Cardiac muscle cell (in vitro differentiated cells and primary cell): Measurements from ENCODE around the gene STX10. TPM values are rescaled to one million over a fixed set of nuclear protein-coding genes. Genes with fewer than 3 reads are reported as not detected.
A peak's percentile ranks its signal among the peaks of the same experiment; 100 is the strongest.
"Not testable (repeated sequence)": the region's sequence is repeated elsewhere in the genome, so short reads cannot be mapped to it uniquely, and the experiment has no call there.

Experiments
- DNase-seq, 2 donors: peaks; one replicate each; pipeline versions ENCODE4 v3.0.0 to v3.0.0-alpha.2; 2010 to 2017; ENCODE audit warnings: low read depth in 1 of 2, low spot score in 1 of 2
- H3K27ac ChIP-seq: fragments of 200-600 bp; sonication (generic); 2 replicates; pipeline ENCODE4 v1.5.1; 2016
- H3K27me3 ChIP-seq: fragments of 200-600 bp; sonication (generic); 2 replicates; pipeline ENCODE4 v1.6.0; 2016; ENCODE audit warnings: control low read depth
- H3K36me3 ChIP-seq: fragments of 200-600 bp; sonication (generic); 2 replicates; pipeline ENCODE4 v1.5.1; 2016; ENCODE audit warnings: control low read depth
- H3K4me1 ChIP-seq: fragments of 200-600 bp; sonication (generic); 2 replicates; pipeline ENCODE4 v1.8.1; 2017; ENCODE audit warnings: low read depth, mild to moderate bottlenecking, mixed run types
- H3K4me3 ChIP-seq: fragments of 200-600 bp; sonication (generic); 2 replicates; pipeline ENCODE4 v1.5.1; 2016; ENCODE audit warnings: mild to moderate bottlenecking
- H3K9me3 ChIP-seq: fragments of 200-600 bp; sonication (generic); 2 replicates; pipeline ENCODE4 v1.5.1; 2017; ENCODE audit warnings: low read depth, mild to moderate bottlenecking, control low read depth
- CTCF ChIP-seq: IDR thresholded peaks from 2 replicates; pipeline ENCODE4 v1.5.1; 2012; ENCODE audit warnings: low read depth, mild to moderate bottlenecking, low read length
- polyA plus RNA-seq: library from polyadenylated mRNA; unstranded; fragments of >200 nt; fragmentation: Nextera tagmentation; extraction: Ambion mirVana; gene quantifications from 2 replicates; pipeline ENCODE4 v1.2.1, GENCODE V29; 2016
- total RNA-seq: library from RNA; depleted of rRNA; stranded (reverse); fragments of >200 nt; gene quantifications from 2 replicates; pipeline ENCODE4 v1.2.3, GENCODE V29; 2016

Gene STX10
- total and polyA plus RNA-seq, 2 experiments from 2014 or later = 65.2 to 110 TPM

DNA sequence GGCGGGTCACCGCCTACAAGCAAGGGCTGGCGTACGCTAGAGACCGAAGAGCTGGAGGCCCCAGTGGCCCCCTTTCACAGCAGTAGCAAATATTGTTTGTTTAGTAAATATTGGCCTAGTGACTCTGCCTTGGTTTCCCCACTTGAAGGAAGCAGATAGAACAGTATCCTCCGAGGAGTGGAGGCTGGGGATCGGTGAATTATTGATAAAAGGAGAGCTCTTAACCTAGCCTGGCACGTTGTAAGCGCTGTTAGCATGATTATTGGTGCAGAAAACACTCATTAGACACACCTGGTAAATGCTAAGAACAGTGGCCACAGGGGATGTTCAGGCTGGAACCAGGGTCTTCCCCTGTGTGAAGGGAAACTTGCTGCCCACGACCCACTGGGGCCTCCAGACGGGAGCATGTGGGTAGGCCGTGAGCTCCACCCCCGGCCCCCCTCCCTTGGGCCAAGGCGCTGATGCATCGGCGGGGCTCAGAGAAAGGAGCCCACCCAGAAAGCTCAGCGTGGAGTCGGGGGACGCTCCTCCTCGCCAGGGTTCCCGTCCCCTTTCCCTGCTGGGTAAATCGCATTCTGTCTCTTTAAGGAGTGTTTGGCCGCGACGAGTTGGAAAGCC, 2.3 kb upstream of the STX10 start:
- peaks cover 16% of the 10 kb centered on the region for H3K4me1 ChIP-seq
- DNase-seq = no peak
- peak overlapping the region; percentile 42 for H3K4me3 ChIP-seq

DNA sequence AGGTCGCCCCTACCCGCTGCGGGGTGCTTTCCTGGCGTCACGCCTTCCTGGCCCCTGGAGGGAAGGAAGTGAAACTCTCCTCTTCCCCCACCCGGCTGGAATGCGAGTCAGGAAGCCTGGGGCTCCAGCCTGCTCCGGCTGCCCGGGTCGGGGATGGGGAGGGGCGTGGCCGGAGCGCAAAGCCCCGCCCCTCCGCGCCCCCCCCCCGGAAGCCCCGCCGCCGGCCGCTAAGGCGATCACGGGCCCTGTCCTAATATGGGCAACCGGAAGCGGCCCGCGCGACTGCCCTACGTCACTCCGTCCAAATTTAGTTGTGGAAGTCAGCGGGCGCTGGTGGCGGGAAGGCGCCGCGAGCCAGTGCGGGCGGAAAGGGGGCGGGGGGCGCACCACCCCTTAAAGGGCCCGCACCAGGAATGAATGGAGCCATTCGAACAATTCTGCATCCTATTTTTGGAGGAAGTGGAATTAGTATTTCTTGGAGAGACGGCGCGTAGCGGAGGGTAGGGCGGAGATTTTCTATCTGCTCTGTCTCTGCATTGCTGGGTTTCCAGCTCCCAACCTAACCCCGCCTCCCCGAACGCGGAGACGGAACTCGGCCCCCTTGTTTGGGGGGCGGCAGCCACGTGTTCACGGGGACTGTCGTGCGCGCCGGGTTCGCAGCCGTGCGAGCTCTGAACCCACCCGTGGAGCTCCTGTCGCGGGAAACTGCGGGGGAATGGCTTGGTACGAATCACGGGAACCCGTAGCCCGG, 1.6 kb upstream of the STX10 start:
- H3K9me3 ChIP-seq = no peaks in the 10 kb centered on the region
- TF ChIP-seq CTCF = no peak
- no peaks in the 10 kb centered on the region for H3K27me3 ChIP-seq
- H3K4me1 ChIP-seq = peaks cover 16% of the 10 kb centered on the region
- no peaks in the 10 kb centered on the region for H3K36me3 ChIP-seq
- H3K4me3 ChIP-seq = peak overlapping the region; percentile 78
- H3K27ac ChIP-seq = peak overlapping the region; percentile 97
- peak; percentile 98 to 99 for DNase-seq

More for the DNA sequence above, 2.3 kb upstream of the STX10 start:
- H3K27ac ChIP-seq = peak overlapping the region; percentile 97
- no peak for TF ChIP-seq CTCF
- no peaks in the 10 kb centered on the region for H3K36me3 ChIP-seq
- no peaks in the 10 kb centered on the region for H3K9me3 ChIP-seq
- no peaks in the 10 kb centered on the region for H3K27me3 ChIP-seq

DNA sequence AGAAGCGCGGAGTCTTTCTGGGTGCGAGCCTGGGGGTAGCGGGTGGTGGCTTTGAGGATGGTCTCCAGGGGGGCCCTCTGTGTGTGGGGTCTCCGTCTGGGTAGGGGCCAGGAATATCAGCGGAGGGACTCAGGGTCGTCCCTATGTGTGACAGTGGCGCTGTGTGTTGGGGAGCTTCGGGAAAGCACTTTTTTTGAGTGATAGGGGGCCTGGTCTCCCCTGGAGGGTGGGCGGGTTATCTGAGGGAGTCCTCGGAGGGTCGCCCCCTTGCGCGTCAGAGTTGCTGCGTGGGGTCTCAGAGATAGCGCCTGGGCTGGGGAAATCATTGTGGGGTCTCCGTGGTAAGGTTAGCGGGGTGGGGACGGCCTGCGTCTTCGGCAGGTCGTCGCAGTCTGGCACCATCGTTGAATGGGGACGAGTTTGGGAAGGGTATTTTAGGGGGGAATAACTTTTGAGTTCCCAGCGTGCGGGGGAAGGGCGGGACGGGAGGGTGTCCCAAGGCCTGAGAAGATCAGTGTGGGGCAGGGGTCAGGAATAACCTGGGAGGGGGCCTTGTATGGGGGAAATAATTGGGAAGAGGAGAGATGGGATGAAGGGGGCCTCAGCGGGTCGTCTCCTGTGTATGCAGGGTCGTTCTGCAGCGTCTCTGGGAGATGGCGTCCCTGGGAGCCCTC, 893 bp upstream of the STX10 start:
- peak; percentile 23 to 27 for DNase-seq
- no peaks in the 10 kb centered on the region for H3K36me3 ChIP-seq
- peak overlapping the region; percentile 96 for H3K27ac ChIP-seq
- H3K9me3 ChIP-seq = no peaks in the 10 kb centered on the region
- peaks cover 14% of the 10 kb centered on the region for H3K4me1 ChIP-seq
- H3K27me3 ChIP-seq = no peaks in the 10 kb centered on the region
- peak overlapping the region; percentile 78 for H3K4me3 ChIP-seq
- no peak for TF ChIP-seq CTCF

- peak; percentile 63 to 72 for DNase-seq
- TF ChIP-seq CTCF = no peak
- peak overlapping the region; percentile 78 for H3K4me3 ChIP-seq
- H3K9me3 ChIP-seq = no peaks in the 10 kb centered on the region
- H3K27me3 ChIP-seq = no peaks in the 10 kb centered on the region
- peak overlapping the region; percentile 96 for H3K27ac ChIP-seq
- H3K36me3 ChIP-seq = peaks cover under 1% of the 10 kb centered on the region
- H3K4me1 ChIP-seq = peaks cover 6% of the 10 kb centered on the region
Measured at GRCh38 chr19:13149628-13150186, 468 bp downstream of the STX10 start.

DNA sequence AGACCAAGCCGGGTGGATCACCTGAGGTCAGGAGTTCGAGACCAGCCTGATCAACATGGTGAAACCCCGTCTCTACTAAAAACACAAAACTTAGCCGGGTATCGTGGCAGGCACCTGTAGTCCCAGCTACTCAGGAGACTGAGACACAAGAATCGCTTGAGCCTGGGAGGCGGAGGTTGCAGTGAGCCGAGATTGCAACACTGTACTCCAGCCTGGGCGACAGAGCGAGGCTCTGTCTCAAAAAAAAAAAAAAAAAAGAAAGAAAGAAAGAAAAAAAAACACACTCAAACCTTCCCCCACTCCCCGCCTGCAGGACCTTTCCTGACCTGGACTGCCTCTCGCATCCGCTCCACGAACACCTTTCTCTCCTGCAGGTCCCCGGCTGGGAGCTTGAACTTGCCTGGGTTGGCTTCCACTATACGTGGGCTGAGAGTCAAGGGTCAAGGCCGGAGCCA, 975 bp downstream of the STX10 start:
- H3K4me1 ChIP-seq, H3K9me3 ChIP-seq, H3K36me3 ChIP-seq, H3K27ac ChIP-seq, H3K27me3 ChIP-seq, DNase-seq: not testable (repeated sequence)
- H3K4me3 ChIP-seq = peak overlapping the region; percentile 78
